Right atrium auricular region (tissue), 2 donors: ENCODE measurements around the gene SYT2. TPM values are rescaled to one million over a fixed set of nuclear protein-coding genes. Genes with fewer than 3 reads are reported as not detected.

Experiments used
- DNase-seq: peaks from one replicate; pipeline ENCODE4 v3.0.0-alpha.2; 2019; ENCODE audit warnings: low spot score
- H3K27ac ChIP-seq, 2 donors: fragments of 200-600 bp; sonication (generic); 1 replicate in 1 of 2; 2 replicates in 1 of 2; pipeline ENCODE4 v1.5.1; 2016 to 2019
- H3K27me3 ChIP-seq, 2 donors: fragments of 200-600 bp; sonication (generic); one replicate each; pipeline versions ENCODE4 v1.5.1 to v1.6.0; 2017 to 2019
- H3K36me3 ChIP-seq: fragments of 200-600 bp; sonication (generic); one replicate; pipeline ENCODE4 v1.5.1; 2016
- H3K4me1 ChIP-seq, 2 donors: fragments of 200-600 bp; sonication (generic); one replicate each; pipeline versions ENCODE4 v1.5.1 to v1.6.0; 2017 to 2019
- H3K4me3 ChIP-seq, 2 donors: fragments of 200-600 bp; sonication (generic); 1 replicate in 1 of 2; 2 replicates in 1 of 2; pipeline ENCODE4 v1.5.1; 2017 to 2019; ENCODE audit warnings: mild to moderate bottlenecking in 1 of 2, moderate library complexity in 1 of 2
- H3K9me3 ChIP-seq, 2 donors: fragments of 200-600 bp; sonication (generic); one replicate each; pipeline ENCODE4 v1.5.1; 2019
- CTCF ChIP-seq, 2 donors: fragments of 200-600 bp; sonication (generic); IDR thresholded peaks; one replicate each; pipeline ENCODE4 v1.5.1; 2019; ENCODE audit warnings: antibody characterized with exemption in 2 of 2
- total RNA-seq, 2 donors: library from RNA; depleted of rRNA; stranded (reverse); fragments of >200 nt; gene quantifications; one replicate each; pipeline ENCODE4 v1.1.0, GENCODE V29; 2016

Gene SYT2
- total RNA-seq, 2 donors from 2014 or later: not detected

- Histone ChIP-seq H3K36me3 (no peaks in the 10 kb centered on the region), H3K27me3 (no peaks in the 10 kb centered on the region), H3K27ac (no peak overlapping the region), H3K9me3 (no peaks in the 10 kb centered on the region), H3K4me3 (no peak overlapping the region), H3K4me1 (no peaks in the 10 kb centered on the region)
- TF ChIP-seq CTCF (IDR thresholded peaks at IDR 0.05): no peak
- DNase-seq: no peak
Observed at GRCh38 chr1:202671399-202671798, 38.9 kb downstream of the SYT2 start.

- TF ChIP-seq CTCF (IDR thresholded peaks at IDR 0.05): no peak
- Histone ChIP-seq H3K27ac (no peak overlapping the region), H3K4me3 (no peak overlapping the region), H3K4me1 (no peaks in the 10 kb centered on the region), H3K27me3 (no peaks in the 10 kb centered on the region), H3K9me3 (no peaks in the 10 kb centered on the region), H3K36me3 (no peaks in the 10 kb centered on the region)
- DNase-seq: no peak
Observed at GRCh38 chr1:202665417-202665816, 44.8 kb downstream of the SYT2 start.

GRCh38 chr1:202664083-202664482 is 46.2 kb downstream of the SYT2 start:
- no peaks in the 10 kb centered on the region for H3K36me3 ChIP-seq
- H3K4me1 ChIP-seq: no peaks in the 10 kb centered on the region
- H3K4me3 ChIP-seq: no peak overlapping the region
- no peaks in the 10 kb centered on the region for H3K27me3 ChIP-seq
- H3K9me3 ChIP-seq: no peaks in the 10 kb centered on the region
- DNase-seq: no peak
- H3K27ac ChIP-seq: no peak overlapping the region
- no peak for TF ChIP-seq CTCF (IDR thresholded peaks at IDR 0.05)

GRCh38 chr1:202663131-202663530 is 47.1 kb downstream of the SYT2 start:
- no peak for TF ChIP-seq CTCF (IDR thresholded peaks at IDR 0.05)
- no peak for DNase-seq
- no peak overlapping the region for H3K27ac ChIP-seq
- no peaks in the 10 kb centered on the region for H3K4me1 ChIP-seq
- no peak overlapping the region for H3K4me3 ChIP-seq
- H3K36me3 ChIP-seq: no peaks in the 10 kb centered on the region
- H3K27me3 ChIP-seq: no peaks in the 10 kb centered on the region
- H3K9me3 ChIP-seq: no peaks in the 10 kb centered on the region

GRCh38 chr1:202662081-202662480 is 48.2 kb downstream of the SYT2 start:
- no peak for TF ChIP-seq CTCF (IDR thresholded peaks at IDR 0.05)
- no peak overlapping the region for H3K4me3 ChIP-seq
- H3K4me1 ChIP-seq: no peaks in the 10 kb centered on the region
- H3K27ac ChIP-seq: no peak overlapping the region
- DNase-seq: no peak
- no peaks in the 10 kb centered on the region for H3K27me3 ChIP-seq
- H3K9me3 ChIP-seq: no peaks in the 10 kb centered on the region
- H3K36me3 ChIP-seq: no peaks in the 10 kb centered on the region

- no peak overlapping the region for H3K27ac ChIP-seq
- no peaks in the 10 kb centered on the region for H3K4me1 ChIP-seq
- DNase-seq: no peak
- no peak overlapping the region for H3K4me3 ChIP-seq
- no peak for TF ChIP-seq CTCF (IDR thresholded peaks at IDR 0.05)
- no peaks in the 10 kb centered on the region for H3K9me3 ChIP-seq
- no peaks in the 10 kb centered on the region for H3K27me3 ChIP-seq
- H3K36me3 ChIP-seq: no peaks in the 10 kb centered on the region
Observed at GRCh38 chr1:202661136-202661845, 49.0 kb downstream of the SYT2 start.
